A549 treated with dexamethasone at 1 μM for 4 hours (cell line): ENCODE measurements around the gene ACOX1. TPM values are rescaled to one million over a fixed set of nuclear protein-coding genes. Genes with fewer than 3 reads are reported as not detected.

ENCODE experiments used
- total RNA-seq: library from RNA; stranded (reverse); fragments of 200-300 nt; extraction: Qiagen RNA extraction; gene quantifications from 5 replicates; pipeline ENCODE4 v1.2.3, GENCODE V29; 2022

Gene ACOX1
- 15.4 to 19.6 TPM (median 18.6 TPM) in 5 replicates for total RNA-seq

GRCh38 chr17:75978938-75979704 is at the start of gene ACOX1, which contains the start of gene TEN1:
Gene ACOX1, minus strand, starts transcription at chr17:75979166. Its CDS starts 93 bp downstream, at chr17:75979073.
Gene TEN1, plus strand, starts transcription at chr17:75979240. Its CDS starts 6,953 bp downstream, at chr17:75986193.

DNA sequence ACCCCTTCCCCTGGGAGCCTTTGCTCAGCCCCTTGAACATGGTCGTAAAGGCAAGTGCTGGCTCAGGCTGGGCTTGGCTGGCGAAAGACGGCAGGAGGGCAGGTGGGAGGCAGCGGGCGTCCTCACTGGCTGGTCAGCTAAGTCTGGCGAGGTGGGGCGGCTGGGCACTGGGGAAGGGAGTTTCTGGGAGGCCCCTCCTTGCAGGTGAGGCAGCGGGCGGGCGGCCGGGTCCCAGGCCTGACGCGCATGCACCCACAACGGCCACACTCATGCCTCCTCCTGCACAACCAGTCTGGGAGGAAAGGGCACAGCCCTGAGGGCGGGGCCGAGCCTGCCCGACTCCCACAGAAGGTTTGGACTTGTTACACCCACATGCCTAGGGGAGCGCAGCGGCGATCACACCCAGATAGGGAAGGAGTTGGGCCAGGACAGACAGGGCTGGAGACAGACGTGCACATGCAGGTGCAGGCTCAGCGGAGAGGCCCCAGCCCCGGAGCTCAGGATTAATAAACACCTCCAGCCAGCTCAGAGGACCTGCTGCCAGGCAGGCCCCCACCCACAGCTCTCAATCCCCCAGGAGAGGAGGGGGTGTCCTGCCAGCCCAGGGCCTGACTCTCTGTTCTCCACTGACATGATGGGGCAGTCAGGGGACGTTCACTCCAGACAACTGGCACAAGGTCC is 48.3 kb upstream of the ACOX1 start, which contains the start of gene EVPL:
Gene EVPL, minus strand, starts transcription at position 148 of the 681 bp plus-strand sequence. Its CDS starts 108 bp downstream, at position 40.

DNA sequence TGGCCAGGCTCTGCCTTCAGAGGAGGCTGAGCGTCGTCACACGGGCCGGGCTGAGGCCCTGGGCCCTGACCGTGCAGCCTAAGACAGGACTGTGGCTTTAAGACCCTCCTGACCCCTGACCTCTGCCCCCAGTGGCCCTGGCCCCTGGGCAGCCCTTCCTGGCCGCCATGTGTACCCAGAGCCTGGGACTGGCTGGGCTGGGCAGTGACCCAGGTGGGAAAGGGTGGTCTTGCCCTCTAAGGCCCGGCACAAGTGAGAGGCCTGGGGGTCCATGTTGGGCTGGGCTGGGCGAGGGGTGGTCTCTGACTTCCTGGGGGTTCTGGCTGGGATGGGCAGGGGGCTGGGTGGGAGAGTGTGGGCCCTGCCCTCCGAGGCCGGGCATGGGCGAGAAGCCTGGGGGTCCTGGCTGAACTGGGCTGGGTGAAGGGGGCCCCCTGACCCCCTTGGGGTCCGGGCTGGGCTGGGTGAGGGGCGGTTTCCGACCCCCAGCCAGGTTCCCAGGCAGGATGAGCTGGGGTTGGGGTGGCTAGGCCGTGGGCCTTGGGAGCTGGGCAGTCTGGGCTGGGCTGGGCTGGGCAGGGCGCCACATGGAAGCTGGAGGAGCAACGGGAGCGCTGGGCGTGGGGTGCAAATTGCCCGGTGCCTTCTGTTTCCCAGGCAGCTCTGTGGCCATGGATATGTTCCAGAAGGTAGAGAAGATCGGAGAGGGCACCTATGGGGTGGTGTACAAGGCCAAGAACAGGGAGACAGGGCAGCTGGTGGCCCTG is 22.0 kb upstream of the ACOX1 start, which contains the start of gene CDK3:
Gene CDK3, plus strand, starts transcription at position 101 of the 767 bp plus-strand sequence. Its CDS starts 571 bp downstream, at position 672.

DNA sequence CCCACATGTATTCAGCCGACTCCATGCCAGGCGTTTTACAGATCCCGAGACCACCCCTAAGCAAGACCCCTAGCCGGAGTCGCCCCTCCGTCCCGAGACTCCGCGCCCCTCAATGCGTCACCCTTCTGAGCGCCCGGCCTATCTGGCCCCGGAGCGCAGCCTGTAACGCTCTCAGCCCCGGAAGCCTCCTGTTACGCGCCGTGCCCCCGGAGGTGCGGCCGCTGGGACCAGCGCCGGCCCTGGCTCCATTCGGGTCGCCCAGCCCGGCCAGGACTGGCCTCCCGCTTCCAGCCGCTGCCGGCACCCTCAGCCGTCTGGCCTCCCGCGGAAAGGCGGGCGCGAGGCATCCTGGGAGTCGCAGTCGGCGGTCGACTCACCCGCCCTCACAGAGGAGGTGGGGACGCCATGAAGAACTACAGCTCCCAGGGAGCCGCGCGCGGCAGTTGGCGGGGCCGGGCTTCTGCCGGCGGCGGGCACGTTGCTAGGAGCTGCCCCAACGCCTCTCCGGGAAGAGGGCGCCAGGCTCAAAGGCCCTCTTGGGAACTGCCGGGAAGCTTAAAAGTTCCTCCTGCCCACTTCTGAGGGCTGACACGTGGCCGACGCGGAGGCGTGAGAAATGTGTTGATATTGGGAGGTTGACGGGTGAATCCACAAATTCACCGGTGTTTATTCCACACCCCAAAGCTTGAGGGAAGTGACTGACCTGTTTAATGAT is 38.1 kb downstream of the ACOX1 start, which contains the start of gene FBF1:
Gene FBF1, minus strand, starts transcription at position 316 of the 715 bp plus-strand sequence. CDS start 2,893 bp downstream, outside the sequence.

GRCh38 chr17:75904749-75905521 is 74.0 kb downstream of the ACOX1 start, which contains the start of gene MRPL38:
Gene MRPL38, minus strand, starts transcription at chr17:75904884. Its CDS starts 9 bp downstream, at chr17:75904875.

DNA sequence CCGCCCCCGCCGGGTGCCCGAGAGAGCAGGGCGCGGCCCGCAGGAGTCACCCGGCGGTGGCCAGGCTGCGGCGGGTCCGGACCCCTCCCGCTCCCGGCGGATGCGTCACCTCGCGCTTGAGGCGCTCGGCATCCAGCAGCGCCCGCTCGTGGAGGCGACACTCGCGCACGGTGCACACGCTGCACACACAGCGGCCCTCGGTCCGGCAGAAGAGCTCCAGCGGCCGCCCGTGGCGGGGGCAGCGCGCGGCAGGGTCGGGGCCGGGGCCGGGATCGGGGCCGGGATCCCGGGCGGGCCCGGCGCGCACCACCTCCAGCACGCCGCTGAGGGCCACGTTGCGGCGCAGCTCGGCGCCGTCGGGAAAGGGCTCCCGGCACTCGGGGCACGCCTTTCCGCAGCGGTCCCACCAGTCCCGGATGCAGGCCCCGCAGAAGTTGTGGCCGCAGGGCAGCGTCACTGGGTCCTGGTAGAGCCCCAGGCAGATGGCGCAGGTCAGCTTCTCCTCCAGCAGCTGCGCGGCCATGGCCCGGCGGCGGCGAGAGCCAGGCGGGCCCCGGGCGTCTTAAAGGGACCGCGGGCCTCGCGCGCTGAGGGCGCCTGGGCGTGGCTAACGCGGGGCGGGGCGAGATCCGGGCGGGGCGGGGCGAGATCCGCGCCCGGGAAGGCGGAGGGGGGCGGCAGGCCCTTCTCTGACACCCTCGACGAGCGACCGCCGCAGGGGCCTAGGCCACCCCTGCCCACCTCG is 82.4 kb downstream of the ACOX1 start, which contains the start of gene TRIM65:
Gene TRIM65, minus strand, starts transcription at position 537 of the 745 bp plus-strand sequence. Its CDS starts 14 bp downstream, at position 523.

Other genes starting within 250 kb of the ACOX1 start
- 56.4 to 83.4 TPM (median 76.0 TPM) in 5 replicates for gene GALK1, start 214.0 kb downstream of the ACOX1 start, total RNA-seq
- gene UNK, start 194.4 kb downstream of the ACOX1 start, total RNA-seq = 25.1 to 30.9 TPM (median 29.6 TPM) in 5 replicates
- gene UNC13D, start 134.8 kb downstream of the ACOX1 start, total RNA-seq = 3.2 to 6.9 TPM (median 6.3 TPM) in 5 replicates
- 86.8 to 93.9 TPM (median 89.6 TPM) in 5 replicates for gene WBP2, start 123.8 kb downstream of the ACOX1 start, total RNA-seq
- gene TRIM47, start 100.6 kb downstream of the ACOX1 start, total RNA-seq = 145 to 227 TPM (median 215 TPM) in 5 replicates
- 24.6 to 40.6 TPM (median 35.3 TPM) in 5 replicates for gene TRIM65, start 82.2 kb downstream of the ACOX1 start, total RNA-seq
- 78.3 to 135 TPM (median 120 TPM) in 5 replicates for gene MRPL38, start 74.3 kb downstream of the ACOX1 start, total RNA-seq
- gene FBF1, start 38.1 kb downstream of the ACOX1 start, total RNA-seq = 3.8 to 8.2 TPM (median 7.2 TPM) in 5 replicates
- gene TEN1, start 74 bp upstream of the ACOX1 start, total RNA-seq = 20.4 to 22.4 TPM (median 22.0 TPM) in 5 replicates
- 1.3 to 4.7 TPM (median 4.1 TPM) in 5 replicates for gene CDK3, start 21.7 kb upstream of the ACOX1 start, total RNA-seq
- gene EVPL, start 48.1 kb upstream of the ACOX1 start, total RNA-seq = 12.7 to 19.5 TPM (median 17.8 TPM) in 5 replicates
- 70.7 to 88.6 TPM (median 85.9 TPM) in 5 replicates for gene SRP68, start 93.4 kb upstream of the ACOX1 start, total RNA-seq
- gene GALR2, start 95.6 kb upstream of the ACOX1 start, total RNA-seq = 0.54 to 1.8 TPM (median 1.7 TPM) in 5 replicates
- 0.08 to 0.39 TPM (median 0.20 TPM) in 5 replicates for gene ZACN, start 100.0 kb upstream of the ACOX1 start, total RNA-seq
- gene EXOC7, start 124.6 kb upstream of the ACOX1 start, total RNA-seq = 52.7 to 68.6 TPM (median 61.2 TPM) in 5 replicates
- 0.65 to 1.4 TPM (median 1.1 TPM) in 5 replicates for gene FOXJ1, start 162.1 kb upstream of the ACOX1 start, total RNA-seq